Ammon's horn (tissue), 1 donor: ENCODE data around the gene INO80B.
A peak's percentile ranks its signal among the peaks of the same experiment; 100 is the strongest.
"Not testable (repeated sequence)": the region's sequence is repeated elsewhere in the genome, so short reads cannot be mapped to it uniquely, and the experiment has no call there.

Source experiments
- DNase-seq: peaks from one replicate; pipeline ENCODE4 v3.0.0-alpha.2; 2016; ENCODE audit warnings: low spot score

INO80B gene

DNA sequence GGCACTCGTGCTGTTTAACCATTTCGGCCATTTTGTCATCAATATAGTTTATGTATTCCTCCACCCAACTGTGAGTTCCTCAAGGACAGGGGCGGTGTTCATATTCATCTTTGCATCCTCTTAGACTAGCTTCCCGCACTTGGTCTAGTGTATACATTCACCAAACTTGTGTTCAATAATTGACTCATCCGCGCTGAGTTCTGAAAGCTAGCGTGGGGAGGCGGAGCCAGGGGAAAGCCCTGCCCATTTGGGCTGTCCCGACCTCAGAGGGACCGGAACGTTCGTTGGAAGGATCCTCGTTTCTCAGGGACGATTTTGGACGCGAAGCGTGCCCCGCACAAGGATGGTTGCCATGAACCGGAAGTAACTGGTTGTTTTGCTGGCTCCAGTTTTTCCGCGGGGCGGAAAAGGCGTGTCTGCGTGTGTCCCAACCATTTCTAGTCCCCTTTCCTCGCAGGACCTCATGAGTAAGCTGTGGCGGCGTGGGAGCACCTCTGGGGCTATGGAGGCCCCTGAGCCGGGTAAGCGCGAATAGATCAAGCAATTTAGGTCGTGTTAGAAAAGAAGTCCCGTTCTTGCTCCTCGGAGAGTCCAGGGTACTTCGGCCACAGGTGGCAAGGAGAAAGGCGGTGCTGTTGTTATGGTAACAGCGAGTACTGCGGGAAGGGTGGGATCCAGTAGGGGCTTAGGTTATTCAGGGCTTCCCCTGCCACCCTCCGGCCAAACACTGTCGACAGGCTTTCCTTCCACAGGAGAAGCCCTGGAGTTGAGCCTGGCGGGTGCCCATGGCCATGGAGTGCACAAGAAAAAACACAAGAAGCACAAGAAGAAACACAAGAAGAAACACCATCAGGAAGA lies at the start of gene INO80B:
Gene INO80B (plus strand): TSS at position 434 of the 858 bp plus-strand sequence. CDS start 30 bp downstream, at position 464.
- peak; percentile 98 for DNase-seq

DNA sequence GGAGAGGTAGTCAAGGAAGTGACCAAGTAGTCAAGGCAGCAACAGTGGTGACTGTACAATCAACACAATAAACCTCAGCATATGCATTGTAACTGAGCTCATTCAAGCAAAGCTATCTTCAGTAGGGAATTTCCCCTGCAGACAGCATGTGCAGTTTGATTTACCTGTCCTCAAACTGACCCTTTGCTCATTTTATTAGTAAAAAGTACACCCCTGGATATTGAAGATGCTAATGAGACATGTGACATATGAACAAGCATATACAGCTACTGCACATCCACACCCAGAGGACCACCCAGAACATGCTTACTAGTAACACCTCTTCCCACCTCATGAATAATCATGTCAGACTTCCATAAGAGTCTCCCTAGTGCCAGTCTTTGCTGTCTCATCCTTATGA lies 48.9 kb upstream of the INO80B start:
- DNase-seq = no peak

DNA sequence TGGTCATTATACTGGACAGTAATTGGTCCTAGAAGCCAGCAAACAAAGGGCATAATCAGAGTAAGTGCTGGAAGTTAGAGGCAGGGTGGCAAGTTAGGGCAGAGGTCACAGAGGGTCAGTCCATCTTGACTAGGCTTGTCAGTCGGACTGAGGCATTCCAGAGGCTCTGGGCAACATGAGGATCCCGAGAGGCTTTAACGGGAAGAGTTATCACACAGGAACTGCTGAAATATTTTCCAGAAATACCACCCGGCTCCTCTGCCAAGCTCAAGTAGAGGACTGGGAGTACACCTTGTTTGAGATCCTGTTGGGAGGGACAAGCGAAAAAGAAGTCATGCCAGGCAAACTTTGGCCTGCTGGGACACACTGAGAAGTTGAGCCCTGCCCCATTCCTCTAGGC lies 47.2 kb upstream of the INO80B start:
- no peak for DNase-seq

DNA sequence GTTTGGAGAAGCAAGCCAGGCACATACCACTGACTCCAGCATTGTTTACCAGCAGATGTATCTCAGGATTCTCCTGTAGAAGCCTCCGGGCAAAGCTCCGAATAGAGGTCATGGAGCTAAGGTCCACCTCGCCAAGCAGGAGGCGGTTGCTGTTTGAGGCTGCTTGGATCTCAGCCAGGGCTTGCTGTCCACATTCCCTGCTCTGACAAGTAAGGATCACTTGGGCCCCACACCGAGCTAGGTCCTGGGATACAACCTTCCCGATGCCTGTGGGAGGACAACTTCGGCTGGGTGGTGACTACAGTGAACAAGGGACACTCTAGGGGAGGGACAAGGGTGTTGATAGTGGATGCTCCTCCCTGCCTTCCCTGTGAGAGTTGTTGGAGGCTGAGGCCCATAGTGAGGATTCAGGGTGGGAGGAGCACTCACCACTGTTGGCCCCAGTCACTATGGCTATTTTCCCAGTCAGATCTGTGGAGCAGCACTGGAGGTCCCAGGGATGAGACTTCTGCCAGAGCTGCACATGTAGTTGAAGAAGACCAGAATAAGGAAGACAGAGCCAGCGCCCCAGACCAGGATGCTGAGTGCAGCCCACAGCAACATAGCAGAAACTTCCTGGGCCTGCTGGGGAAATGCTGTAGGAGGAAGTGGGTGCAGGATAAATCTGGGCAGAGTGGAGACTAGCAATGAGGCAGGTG lies 41.7 kb upstream of the INO80B start:
- DNase-seq = no peak

DNA sequence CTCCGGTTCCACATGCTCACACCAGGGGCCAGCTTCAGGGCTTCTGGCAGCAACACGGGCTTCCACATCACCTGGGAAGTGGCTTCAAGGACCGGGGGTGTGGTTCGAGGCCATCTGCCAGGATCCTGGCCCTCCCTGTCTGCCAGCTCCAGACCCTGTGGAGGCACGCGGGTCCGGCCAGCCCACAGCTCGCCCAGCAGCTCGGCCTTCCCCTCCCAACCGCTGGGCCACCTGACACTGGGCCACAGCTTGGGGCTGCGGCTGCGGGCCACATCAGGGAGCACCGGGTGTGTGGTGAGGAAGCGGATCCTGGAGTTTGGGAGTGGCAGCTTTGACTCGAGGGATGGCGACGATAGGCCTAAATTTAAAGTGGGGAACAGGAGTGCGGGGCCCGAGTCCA lies 40.4 kb upstream of the INO80B start:
- no peak for DNase-seq

DNA sequence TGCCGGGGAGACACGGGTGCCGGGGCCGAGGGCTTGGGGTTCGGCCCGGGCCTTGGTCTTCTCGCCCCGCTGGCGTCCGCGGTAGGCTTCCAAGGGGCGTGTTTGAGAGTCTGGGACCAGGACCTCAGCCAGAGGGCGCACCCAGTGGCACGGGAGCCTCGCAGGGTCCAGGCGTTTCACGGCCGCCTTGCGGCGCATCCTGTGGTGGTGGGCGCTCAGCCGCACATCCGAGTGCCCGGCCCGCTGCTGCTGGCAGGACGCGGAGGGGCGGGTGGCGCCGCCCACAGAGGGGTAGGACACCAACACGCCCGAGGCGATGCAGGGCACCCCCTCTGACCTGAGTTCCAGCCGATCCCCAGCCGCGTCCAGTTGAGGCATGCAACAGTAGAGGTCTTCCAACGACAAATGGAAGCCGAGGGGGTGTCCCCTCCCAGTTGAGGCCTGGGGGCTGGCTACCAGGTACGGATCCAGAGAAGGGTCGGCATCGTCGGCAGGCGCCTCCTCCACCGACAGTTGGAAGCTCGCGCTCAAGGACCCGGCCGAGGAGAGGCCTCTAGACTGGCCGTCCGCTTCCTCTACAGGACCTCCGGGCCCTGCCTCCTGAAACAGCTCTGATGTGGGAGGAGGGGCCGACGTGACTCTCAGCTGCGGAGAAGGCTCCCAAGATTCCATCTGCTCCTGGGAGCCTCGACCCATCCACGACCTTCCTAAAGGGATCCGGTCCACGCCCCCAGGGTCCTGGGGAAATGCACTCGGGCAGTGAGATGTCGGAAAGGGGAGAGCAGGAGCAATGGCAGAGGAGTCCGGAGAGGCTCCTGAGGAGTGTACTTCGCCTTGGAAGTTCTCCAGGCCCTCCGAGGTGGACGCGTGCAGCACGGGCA lies 39.8 kb upstream of the INO80B start:
- DNase-seq = peak; percentile 70

DNA sequence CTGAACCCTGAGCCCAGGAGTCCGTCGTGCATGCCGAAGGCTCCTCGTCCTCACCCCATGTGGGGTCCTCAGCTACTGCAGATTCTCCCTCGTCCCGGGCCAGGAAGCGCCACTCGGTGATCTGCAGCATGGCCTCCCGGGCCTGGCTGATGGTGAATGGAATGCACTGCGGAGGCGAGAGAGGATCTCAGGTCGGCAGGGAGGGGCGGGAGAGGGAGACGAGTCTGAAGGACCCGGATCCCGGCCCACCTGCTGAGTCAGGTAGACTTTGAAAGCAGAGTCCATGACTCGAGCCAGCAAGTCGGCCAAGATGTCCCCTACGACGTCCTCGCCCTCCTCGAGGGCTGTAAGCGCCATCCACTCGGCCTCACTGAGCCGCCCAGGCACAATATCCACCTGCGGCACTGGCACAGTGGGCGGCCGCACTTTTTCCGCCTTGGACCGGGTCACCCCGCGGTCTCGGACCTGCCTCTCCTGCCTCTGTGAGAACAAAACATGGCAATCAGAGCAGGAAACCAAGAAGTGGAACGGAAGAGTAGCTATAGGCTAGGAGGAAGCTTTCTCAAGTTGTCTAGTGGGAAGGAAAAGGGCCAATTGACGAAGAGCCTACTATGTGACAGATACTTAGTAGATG lies 39.0 kb upstream of the INO80B start:
- no peak for DNase-seq

DNA sequence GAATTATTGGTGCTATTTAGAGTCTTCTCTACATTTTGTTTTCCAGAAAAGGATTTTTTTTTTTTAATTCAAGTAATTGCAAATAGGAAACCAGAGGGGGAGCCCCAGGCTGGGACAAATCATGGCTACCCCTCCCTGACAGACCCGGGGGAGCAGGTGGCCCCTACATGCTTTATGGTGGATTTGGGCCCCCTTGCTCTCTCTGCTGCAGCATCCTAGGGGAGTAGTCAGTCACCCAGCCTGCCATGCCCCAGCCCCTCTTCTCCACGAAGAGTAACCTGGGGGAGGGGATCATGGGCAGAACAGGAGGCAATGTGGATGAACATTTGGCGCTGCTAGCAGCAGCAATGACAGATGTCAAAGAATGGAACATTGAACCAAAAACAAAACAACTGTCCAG lies 38.1 kb upstream of the INO80B start:
- DNase-seq = no peak

DNA sequence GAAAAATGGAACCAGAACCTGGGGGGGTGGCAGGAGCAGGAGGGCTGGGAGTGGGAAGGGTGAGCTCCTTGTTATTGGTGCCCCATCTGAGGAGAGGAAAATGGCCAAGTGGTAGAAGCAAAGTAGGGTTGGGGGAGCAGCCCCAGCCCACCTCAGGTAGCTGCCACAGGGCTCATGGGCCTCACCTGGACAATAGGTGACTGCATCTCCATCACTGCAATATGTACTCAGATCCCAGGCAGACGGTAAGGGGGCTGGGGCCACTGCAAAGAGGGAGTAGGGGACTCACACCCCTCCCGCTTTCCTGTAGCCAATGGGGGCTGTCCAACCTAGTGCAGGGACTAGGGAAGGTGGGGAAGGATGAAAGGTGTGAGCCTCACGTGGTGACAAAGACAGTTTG lies 37.7 kb upstream of the INO80B start:
- no peak for DNase-seq

DNA sequence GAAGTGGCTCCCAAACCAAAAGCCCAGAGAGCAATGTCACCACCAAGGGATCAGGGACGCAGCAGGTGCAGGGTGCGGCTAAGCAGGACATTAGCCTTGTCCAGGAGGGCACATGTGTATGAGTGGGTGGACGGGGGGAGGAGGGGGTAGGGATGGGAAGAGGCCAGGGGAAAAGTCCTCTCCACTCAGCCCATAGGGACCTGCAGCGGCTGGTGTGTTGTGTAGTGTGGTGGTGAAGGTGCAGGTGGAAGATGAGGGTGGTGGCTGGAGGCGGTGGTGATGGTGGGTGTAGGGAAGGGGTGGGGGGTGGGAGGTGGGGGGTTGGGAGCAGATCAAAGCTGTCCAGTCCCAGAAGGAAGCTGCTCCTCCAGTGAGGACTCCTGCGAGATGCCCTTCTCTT lies 37.1 kb upstream of the INO80B start:
- no peak for DNase-seq

DNA sequence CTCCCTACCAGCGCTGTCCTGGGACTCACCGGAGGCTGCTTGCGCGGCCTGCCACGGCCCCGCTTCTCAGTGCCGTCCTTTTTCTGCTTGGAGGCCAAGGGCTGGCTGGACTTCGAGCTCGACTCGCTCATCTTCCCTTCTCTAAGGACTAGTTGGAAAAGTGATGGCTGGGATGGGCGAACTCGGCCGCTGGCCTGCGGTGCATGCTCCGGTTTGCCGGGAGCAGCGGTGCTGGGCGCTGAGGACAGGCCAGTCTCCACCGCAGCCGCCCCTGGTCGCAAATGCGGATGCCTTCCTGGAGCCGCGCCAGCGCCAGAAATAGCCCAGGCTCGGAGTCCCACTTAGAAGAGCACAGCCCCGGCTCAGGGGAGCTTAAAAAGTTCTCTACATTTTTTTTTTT lies 36.6 kb upstream of the INO80B start:
- no peak for DNase-seq

DNA sequence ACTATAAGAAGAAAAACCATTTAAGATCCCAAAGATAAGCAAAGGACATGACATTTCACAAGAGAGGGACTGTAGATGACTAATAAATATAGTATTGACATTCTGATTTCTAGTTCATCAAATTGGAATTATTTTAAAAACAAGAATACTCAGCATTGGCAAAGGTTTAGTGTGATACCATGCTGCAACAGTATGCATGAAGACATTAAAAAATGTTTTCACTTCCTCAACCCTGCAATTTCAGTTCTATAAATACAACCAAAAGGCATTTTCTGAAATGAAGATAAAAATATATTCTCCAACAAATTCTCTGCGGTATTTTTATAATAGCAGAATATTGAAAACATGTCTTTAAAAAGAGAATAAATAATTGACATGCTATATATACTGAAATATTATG lies 35.5 kb upstream of the INO80B start:
- no peak for DNase-seq

DNA sequence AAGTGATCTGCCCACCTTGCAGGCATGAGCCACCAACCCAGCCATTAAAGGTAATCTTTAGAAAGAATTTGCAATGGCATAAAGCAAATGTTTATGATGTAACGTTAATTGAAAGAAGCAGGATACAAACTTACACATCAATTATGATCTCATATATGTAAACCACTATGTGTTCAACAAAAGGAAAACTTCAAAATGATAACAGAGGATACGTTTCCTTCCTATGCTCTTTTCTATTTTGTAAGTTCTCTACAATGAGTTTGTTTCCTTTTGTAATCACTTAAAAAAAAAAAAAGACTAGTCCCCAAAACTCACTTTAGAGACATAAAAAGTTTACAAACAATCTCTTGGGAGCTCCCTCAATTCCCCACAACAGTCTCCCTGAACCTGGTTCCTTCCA lies 34.9 kb upstream of the INO80B start:
- no peak for DNase-seq

DNA sequence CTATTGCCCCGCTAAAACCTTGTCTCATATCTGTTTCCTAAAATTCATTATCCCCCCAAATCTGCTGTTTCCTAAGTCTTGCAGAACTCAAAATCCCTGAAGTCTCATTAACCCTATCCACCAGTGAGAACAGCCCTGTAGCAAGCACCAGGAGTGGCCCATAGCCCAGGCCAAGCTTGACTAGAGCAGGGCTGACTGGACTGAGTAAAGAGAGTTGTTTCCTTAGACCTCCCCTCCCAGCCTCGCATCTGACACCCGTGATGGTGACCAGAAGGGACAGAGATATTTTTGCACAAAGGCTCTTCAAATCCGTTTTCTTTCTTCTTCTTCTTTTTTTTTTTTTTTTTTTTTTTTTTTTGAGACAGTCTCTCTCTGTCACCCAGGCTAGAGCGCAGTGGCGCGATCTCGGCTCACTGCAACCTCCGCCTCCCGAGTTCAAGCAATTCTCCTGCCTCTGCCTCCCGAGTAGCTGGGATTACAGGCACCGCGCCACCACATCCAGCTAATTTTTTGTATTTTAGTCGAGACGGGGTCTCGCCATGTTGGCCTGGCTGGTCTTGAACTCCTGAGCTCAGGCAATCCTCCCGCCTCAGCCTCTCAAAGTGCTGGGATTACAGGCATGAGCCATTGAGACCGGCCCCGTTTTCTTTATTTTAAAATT lies 34.3 kb upstream of the INO80B start:
- not testable (repeated sequence) for DNase-seq

DNA sequence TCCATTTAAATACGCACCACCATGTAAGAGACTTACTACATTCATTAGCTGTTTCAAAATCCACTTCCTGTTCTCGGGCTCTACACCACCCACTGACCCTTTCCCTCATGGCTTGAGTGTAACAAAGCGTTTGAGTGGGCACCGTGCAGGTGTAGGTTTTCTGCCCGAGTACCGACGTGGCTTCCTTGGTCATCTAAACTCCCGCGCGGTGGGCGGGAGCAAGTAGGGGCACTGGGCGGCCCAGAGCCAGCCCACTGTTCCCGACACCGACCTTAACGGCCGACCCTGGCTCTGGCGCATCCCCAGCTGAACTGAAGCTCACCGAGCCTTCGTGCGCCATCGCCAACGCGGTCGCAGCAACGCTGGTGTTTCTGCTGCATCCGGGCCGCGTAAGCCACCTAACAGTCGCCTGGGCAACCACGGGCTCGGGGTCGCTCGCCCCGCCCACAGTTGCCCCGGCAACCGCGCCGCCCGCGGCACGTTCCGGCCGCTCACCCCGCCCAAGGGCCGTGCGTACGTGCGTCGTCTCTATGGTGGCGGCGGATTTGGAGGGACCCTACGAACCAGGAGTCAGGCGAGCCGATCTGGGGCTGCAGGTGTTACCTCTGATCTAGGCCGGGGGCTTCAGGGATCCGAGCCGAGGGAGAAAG lies 33.5 kb upstream of the INO80B start, which contains the start of the genes C2orf81 and WDR54:
Gene C2orf81 (minus strand): TSS at position 399 of the 650 bp plus-strand sequence. CDS start 59 bp downstream, at position 340.
Gene WDR54 (plus strand): TSS at position 510 of the 650 bp plus-strand sequence. CDS start 424 bp downstream, outside the sequence.
- peak; percentile 90 for DNase-seq

DNA sequence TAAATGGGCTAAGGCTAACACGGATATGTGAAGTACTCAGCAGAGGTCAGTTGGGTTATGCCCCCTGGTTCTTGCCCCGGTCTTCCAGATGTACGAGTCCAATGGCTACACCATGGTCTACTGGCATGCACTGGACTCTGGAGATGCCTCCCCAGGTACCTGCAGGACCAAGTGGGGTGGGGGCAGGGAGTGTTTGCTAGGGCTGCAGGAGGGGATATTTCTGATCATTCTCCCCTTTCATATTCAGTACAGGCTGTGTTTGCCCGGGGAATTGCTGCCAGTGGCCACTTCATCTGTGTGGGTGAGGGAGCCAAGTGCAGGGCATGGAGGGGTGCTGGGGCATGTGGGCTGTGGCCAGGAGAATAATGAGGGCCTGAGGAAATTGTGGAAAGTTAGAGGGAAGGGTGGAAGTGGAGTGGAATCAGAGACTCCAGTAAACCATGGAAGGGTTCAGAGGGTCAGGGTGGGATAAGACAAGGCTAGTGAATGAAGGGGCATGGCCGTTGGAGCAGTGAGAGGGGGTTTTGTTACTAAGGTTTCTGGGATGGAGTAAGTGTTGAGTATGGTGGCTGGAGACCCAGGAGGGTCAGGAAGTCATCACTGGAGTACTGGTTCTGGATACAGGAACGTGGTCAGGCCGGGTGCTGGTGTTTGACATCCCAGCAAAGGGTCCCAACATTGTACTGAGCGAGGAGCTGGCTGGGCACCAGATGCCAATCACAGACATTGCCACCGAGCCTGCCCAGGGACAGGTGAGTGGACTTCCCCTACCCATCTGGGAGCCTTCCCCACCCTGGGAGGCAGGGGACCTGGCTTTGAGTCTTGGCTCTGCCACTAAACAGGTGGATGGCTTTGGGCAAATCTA lies 31.4 kb upstream of the INO80B start:
- no peak for DNase-seq

DNA sequence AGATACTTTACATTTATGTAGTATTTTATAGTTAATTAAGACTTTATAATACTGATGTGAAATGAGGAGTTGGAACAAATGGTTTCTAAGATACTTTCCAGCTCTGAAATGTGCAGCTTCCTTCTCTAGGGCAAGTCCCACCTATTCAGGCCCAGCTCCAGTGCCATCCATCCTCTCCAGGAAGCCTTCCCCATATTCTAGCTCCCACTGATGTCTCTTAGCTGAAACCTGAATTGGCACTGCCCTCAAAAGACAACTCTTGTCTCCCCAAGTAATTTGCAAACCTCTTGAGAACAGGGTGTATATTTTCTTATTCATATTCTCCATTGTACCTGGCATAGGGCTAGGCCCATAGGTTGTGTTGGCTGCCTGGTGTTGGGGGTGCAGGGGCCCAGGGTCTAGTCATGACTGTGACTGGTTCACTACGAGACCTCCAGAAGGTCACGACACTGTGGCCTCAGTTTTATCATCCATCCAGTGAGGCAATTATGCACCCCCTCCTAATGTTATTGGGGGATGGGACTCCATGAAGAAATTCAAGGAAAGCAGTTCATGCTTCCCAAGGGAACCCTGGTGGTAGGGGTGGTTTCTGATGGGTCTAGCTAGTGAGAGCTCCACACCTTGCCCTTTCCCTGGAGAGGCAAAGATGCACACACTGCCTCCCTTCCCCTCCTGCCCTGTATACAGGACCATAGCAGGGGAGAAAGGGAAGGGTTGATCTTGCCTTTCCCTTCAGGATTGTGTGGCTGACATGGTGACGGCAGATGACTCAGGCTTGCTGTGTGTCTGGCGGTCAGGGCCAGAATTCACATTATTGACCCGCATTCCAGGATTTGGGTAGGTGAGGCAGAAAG lies 30.5 kb upstream of the INO80B start:
- DNase-seq = no peak

DNA sequence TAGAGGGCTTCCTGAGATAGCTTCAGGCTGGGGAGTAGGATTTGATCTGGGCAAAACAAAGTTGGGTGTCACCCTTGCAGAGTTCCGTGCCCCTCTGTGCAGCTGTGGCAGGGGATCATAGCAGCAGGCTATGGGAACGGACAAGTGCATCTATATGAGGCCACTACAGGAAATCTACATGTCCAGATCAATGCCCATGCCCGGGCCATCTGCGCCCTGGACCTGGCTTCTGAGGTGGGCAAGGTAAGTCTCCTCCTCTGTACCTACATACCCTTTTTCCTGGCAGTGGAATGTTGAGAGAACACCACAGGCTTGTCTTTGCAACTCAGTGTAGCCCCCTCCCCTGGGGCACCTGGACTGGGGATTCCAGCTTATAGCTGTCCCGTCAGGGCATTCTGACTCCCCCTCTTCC lies 29.9 kb upstream of the INO80B start:
- no peak for DNase-seq

DNA sequence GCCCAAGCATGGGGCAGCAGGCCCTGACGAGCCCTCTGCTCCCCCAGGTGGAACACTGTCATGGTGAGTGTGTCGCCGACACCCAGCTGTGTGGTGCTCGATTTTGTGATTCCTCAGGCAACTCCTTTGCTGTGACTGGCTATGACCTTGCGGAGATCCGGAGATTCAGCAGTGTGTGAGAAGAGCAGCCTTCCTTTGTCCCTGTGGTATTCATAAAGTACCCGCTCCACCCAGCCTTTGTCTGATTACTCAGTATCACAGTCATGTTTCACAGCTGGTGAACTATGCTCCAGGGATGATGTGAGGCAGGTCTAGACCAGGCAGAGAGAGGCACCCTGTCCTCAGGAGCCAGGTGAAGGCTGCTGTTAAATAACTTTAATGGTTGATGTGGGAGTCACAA lies 29.4 kb upstream of the INO80B start:
- DNase-seq = no peak
